ENCODE measurements around the gene SNAPIN. TPM values are rescaled to one million over a fixed set of nuclear protein-coding genes. Genes with fewer than 3 reads are reported as not detected.

SNAPIN gene
- total RNA-seq, 3 donors from 2014 or later = 22.6 to 33.7 (median 25.4) TPM

DNA sequence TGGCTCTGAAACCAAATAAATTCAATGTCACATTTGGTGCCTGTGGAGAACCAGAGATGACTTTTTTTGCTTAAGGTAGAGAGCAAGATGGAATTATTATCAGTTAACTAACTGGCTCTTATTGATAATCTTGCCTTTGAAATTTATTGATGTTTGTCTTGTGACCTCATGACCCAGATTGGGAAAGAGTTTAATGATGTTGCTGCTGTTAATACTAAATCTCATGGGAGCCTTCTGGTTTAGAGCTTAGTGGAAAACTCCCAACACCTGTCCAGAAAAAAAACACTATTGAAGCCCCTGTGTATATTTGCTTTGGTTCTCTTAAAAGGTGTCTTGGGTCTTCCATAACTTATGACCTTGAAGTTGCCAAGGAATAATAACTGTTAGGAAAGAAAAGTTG is 14.7 kb upstream of the SNAPIN start:
- DNase-seq (no peak), ATAC-seq (no peak)
- TF ChIP-seq, protein P1, sequence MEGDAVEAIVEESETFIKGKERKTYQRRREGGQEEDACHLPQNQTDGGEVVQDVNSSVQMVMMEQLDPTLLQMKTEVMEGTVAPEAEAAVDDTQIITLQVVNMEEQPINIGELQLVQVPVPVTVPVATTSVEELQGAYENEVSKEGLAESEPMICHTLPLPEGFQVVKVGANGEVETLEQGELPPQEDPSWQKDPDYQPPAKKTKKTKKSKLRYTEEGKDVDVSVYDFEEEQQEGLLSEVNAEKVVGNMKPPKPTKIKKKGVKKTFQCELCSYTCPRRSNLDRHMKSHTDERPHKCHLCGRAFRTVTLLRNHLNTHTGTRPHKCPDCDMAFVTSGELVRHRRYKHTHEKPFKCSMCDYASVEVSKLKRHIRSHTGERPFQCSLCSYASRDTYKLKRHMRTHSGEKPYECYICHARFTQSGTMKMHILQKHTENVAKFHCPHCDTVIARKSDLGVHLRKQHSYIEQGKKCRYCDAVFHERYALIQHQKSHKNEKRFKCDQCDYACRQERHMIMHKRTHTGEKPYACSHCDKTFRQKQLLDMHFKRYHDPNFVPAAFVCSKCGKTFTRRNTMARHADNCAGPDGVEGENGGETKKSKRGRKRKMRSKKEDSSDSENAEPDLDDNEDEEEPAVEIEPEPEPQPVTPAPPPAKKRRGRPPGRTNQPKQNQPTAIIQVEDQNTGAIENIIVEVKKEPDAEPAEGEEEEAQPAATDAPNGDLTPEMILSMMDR (IDR thresholded peaks at IDR 0.05) = no peak
- H3K9me3 ChIP-seq = no peaks in the 10 kb centered on the region
- intact Hi-C loops (cut with DNase I, micrococcal nuclease) = no loop called here
- peaks cover 13% of the 10 kb centered on the region for H3K36me3 ChIP-seq (ENCODE audit: low read depth)
- H3K4me3 ChIP-seq = no peak overlapping the region
- no peaks in the 10 kb centered on the region for H3K4me1 ChIP-seq (ENCODE audit: low read depth)

GRCh38 chr1:153646672-153647345 is 11.7 kb upstream of the SNAPIN start:
- intact Hi-C loops (cut with DNase I, micrococcal nuclease) = no loop called here
- Histone ChIP-seq H3K4me1 (ENCODE audit: low read depth) (no peaks in the 10 kb centered on the region), H3K4me3 (no peak overlapping the region), H3K36me3 (ENCODE audit: low read depth) (peaks cover 5% of the 10 kb centered on the region), H3K9me3 (no peaks in the 10 kb centered on the region)
- TF ChIP-seq, protein P1 (IDR thresholded peaks at IDR 0.05) = no peak
- ATAC-seq (peak; percentile 10), DNase-seq (no peak)

GRCh38 chr1:153647346-153647714 is 11.2 kb upstream of the SNAPIN start:
- TF ChIP-seq, protein P1 (IDR thresholded peaks at IDR 0.05) = no peak
- no peaks in the 10 kb centered on the region for H3K4me1 ChIP-seq (ENCODE audit: low read depth)
- no peak overlapping the region for H3K4me3 ChIP-seq
- intact Hi-C loops (cut with DNase I, micrococcal nuclease) = no loop called here
- peak; percentile 12 for ATAC-seq
- no peaks in the 10 kb centered on the region for H3K9me3 ChIP-seq
- DNase-seq = no peak
- no peaks in the 10 kb centered on the region for H3K36me3 ChIP-seq (ENCODE audit: low read depth)

GRCh38 chr1:153648000-153648643 is 10.4 kb upstream of the SNAPIN start:
- peak in 1 of 3 donors; percentile 32 for DNase-seq
- TF ChIP-seq, protein P1 (IDR thresholded peaks at IDR 0.05) = no peak
- no peaks in the 10 kb centered on the region for H3K9me3 ChIP-seq
- no peak for ATAC-seq
- no peak overlapping the region for H3K4me3 ChIP-seq
- H3K36me3 ChIP-seq (ENCODE audit: low read depth) = no peaks in the 10 kb centered on the region
- intact Hi-C loops (cut with DNase I, micrococcal nuclease) = no loop called here
- H3K4me1 ChIP-seq (ENCODE audit: low read depth) = peaks cover 7% of the 10 kb centered on the region

DNA sequence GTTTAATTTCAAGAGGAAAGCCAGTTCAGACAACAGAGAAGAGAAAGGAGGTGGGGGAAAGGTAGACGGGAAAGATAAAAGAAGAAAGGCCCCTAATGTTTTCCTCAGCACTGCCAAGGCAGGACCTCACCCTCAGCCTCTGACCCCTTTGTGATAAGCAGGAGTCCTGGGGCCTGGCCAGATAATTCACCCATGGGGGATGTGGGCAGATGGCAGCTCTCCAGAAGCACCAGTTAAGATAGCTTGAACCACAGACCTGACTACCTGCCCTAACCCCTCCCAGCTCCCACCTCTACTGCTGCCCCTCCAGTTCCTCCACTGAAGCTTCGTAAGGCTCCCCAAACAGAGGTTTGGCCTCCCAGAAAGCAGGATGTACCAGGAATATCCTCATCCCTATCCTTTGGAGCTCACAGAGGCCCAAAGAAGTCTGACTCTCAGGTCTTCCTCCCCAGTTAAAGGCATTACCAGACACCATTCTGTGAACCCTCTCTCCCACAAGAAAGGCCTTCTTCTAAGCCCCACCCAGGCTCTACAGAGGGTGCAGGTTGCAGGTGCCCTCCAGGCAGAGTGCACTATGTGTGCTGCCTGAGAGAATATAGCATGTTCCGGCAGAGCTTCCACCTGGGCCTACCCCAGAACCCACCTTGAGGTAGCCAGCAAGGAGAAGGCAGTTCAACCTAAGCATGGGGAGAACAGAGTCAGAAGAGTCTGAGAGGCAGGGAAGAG is 9.2 kb upstream of the SNAPIN start:
- Histone ChIP-seq H3K4me1 (ENCODE audit: low read depth) (peaks cover 7% of the 10 kb centered on the region), H3K4me3 (no peak overlapping the region), H3K9me3 (no peaks in the 10 kb centered on the region), H3K36me3 (ENCODE audit: low read depth) (no peaks in the 10 kb centered on the region)
- peak in 1 of 3 donors; percentile 23 for DNase-seq
- ATAC-seq = peak; percentile 2
- intact Hi-C loops (cut with DNase I, micrococcal nuclease) = no loop called here
- TF ChIP-seq, protein P1 (IDR thresholded peaks at IDR 0.05) = no peak

All from mucosa of descending colon (tissue), 3 donors.